Sigmoid colon (tissue), 3 donors: ENCODE measurements around the gene YWHAB.

Experiments
- CTCF ChIP-seq, 4 experiments: fragments of 450-650 bp in 3 of 4; fragments of 200-600 bp in 1 of 4; IDR thresholded peaks; one replicate each; pipeline ENCODE4 v1.5.1; 2016 to 2019; ENCODE audit warnings: antibody characterized with exemption in 4 of 4, mild to moderate bottlenecking in 3 of 4, moderate library complexity in 2 of 4
- POLR2A ChIP-seq, 2 donors: fragments of 450-650 bp; IDR thresholded peaks; one replicate each; pipeline ENCODE4 v1.6.1; 2016; ENCODE audit warnings: antibody characterized with exemption in 2 of 2, mild to moderate bottlenecking in 2 of 2, moderate library complexity in 2 of 2

GRCh38 chr20:44841955-44842354 is 43.5 kb upstream of the YWHAB start:
- no peak for TF ChIP-seq POLR2A (IDR thresholded peaks at IDR 0.05)
- TF ChIP-seq CTCF (IDR thresholded peaks at IDR 0.05), result no peak
